Tibial nerve (tissue), 4 donors: Measurements from ENCODE around the gene LANCL2. TPM values are rescaled to one million over a fixed set of nuclear protein-coding genes. Genes with fewer than 3 reads are reported as not detected.

Experiments used
- DNase-seq, 2 donors: peaks; one replicate each; pipeline ENCODE4 v3.0.0-alpha.2; 2019; ENCODE audit warnings: low spot score in 2 of 2
- H3K27ac ChIP-seq, 4 donors: fragments of 200-600 bp; sonication (generic) in 3 of 4; one replicate each; pipeline ENCODE4 v1.5.1; 2017 to 2019; ENCODE audit warnings: mild to moderate bottlenecking in 1 of 4
- H3K27me3 ChIP-seq, 2 donors: fragments of 200-600 bp; sonication (generic) in 1 of 2; one replicate each; pipeline versions ENCODE4 v1.5.1 to v1.6.0; 2017 to 2019
- H3K36me3 ChIP-seq, 3 donors: fragments of 200-600 bp; sonication (generic); one replicate each; pipeline ENCODE4 v1.5.1; 2018 to 2019
- H3K4me1 ChIP-seq, 4 donors: fragments of 200-600 bp; sonication (generic) in 3 of 4; one replicate each; pipeline ENCODE4 v1.5.1; 2017 to 2019
- H3K4me3 ChIP-seq, 4 donors: fragments of 200-600 bp; sonication (generic) in 3 of 4; one replicate each; pipeline ENCODE4 v1.5.1; 2017 to 2019; ENCODE audit warnings: mild to moderate bottlenecking in 1 of 4, moderate library complexity in 1 of 4
- H3K9me3 ChIP-seq, 4 donors: fragments of 200-600 bp; sonication (generic) in 3 of 4; one replicate each; pipeline ENCODE4 v1.5.1; 2017 to 2019
- CTCF ChIP-seq, 5 experiments: fragments of 200-600 bp in 3 of 5; fragments of 450-650 bp in 2 of 5; sonication (generic) in 3 of 5; IDR thresholded peaks; one replicate each; pipeline ENCODE4 v1.5.1; 2016 to 2019; ENCODE audit warnings: antibody characterized with exemption in 5 of 5, mild to moderate bottlenecking in 3 of 5, moderate library complexity in 2 of 5
- EP300 ChIP-seq, 2 donors: sonication (generic); formaldehyde crosslinking; IDR thresholded peaks; one replicate each; pipeline ENCODE4 v1.6.1; 2017; ENCODE audit warnings: antibody characterized with exemption in 2 of 2, mild to moderate bottlenecking in 1 of 2
- POLR2A ChIP-seq, 2 donors: fragments of 450-650 bp; IDR thresholded peaks; one replicate each; pipeline ENCODE4 v1.6.1; 2017; ENCODE audit warnings: antibody characterized with exemption in 2 of 2, mild to moderate bottlenecking in 2 of 2, moderate library complexity in 2 of 2
- WGBS, 2 donors: methylation state at CpG; one replicate each; pipeline ENCODE4 v1.1.5; 2018; 5-methylcytosine and 5-hydroxymethylcytosine counted together
- total RNA-seq, 4 donors: library from RNA; depleted of rRNA; stranded (reverse); fragments of >200 nt; gene quantifications; one replicate each; pipeline ENCODE4 v1.1.0, GENCODE V29; 2016

LANCL2 gene
- 10 to 100 TPM in 2 of 4 donors, 1 to 10 TPM in 2; 6.6 to 17.9 (median 12.6) TPM for total RNA-seq

- TF ChIP-seq CTCF (IDR thresholded peaks at IDR 0.05) (no peak), POLR2A (IDR thresholded peaks at IDR 0.05) (no peak), EP300 (IDR thresholded peaks at IDR 0.05) (no peak)
- Histone ChIP-seq H3K27ac (peak within 1 kb of the TSS; percentile 96 to 100 (median 98)), H3K4me1 (peaks cover 0 to 22% (median 9%) of the 10 kb centered on the region in 4 donors), H3K27me3 (no peaks in the 10 kb centered on the region), H3K36me3 (no peaks in the 10 kb centered on the region), H3K9me3 (no peaks in the 10 kb centered on the region), H3K4me3 (peak within 1 kb of the TSS; percentile 80 to 98 (median 94))
- DNase-seq: peak in 1 of 2 donors; percentile 9
- WGBS, 2 donors: 0% methylated on average over 20 to 28 of the region's 28 CpGs
Observed at GRCh38 chr7:55365205-55365674, at the start of gene LANCL2. Gene LANCL2 (plus strand): TSS chr7:55365337. CDS start chr7:55366026, 689 bp downstream.

- peak in 1 of 2 donors; percentile 32 for TF ChIP-seq EP300 (IDR thresholded peaks at IDR 0.05)
- no peak for TF ChIP-seq POLR2A (IDR thresholded peaks at IDR 0.05)
- Histone ChIP-seq H3K4me3 (no peak overlapping the region), H3K9me3 (peaks cover 0 to 4% (median 0%) of the 10 kb centered on the region in 4 donors), H3K27ac (peak overlapping the region in 1 of 4 donors; percentile 62), H3K36me3 (no peaks in the 10 kb centered on the region), H3K27me3 (no peaks in the 10 kb centered on the region), H3K4me1 (peaks cover 0 to 15% (median 7%) of the 10 kb centered on the region in 4 donors)
- DNase-seq: peak in 1 of 2 donors; percentile 25
- WGBS, 2 donors: 36% methylated on average over 5 of the region's 5 CpGs
Observed at GRCh38 chr7:55325371-55325792, 39.8 kb upstream of the LANCL2 start.

- no peak for DNase-seq
- Histone ChIP-seq H3K27me3 (no peaks in the 10 kb centered on the region), H3K27ac (no peak overlapping the region), H3K9me3 (peaks cover 0 to 2% (median 0%) of the 10 kb centered on the region in 4 donors), H3K4me3 (no peak overlapping the region), H3K4me1 (peaks cover 0 to 15% (median 7%) of the 10 kb centered on the region in 4 donors), H3K36me3 (no peaks in the 10 kb centered on the region)
- 65 to 68% methylated on average over 11 of the region's 11 CpGs for WGBS, 2 donors
- no peak for TF ChIP-seq CTCF (IDR thresholded peaks at IDR 0.05)
- TF ChIP-seq POLR2A (IDR thresholded peaks at IDR 0.05): no peak
- TF ChIP-seq EP300 (IDR thresholded peaks at IDR 0.05): no peak
Observed at GRCh38 chr7:55326081-55326835, 38.9 kb upstream of the LANCL2 start.

- TF ChIP-seq CTCF (IDR thresholded peaks at IDR 0.05): no peak
- no peak for TF ChIP-seq POLR2A (IDR thresholded peaks at IDR 0.05)
- TF ChIP-seq EP300 (IDR thresholded peaks at IDR 0.05): no peak
- DNase-seq: no peak
- no peaks in the 10 kb centered on the region for H3K36me3 ChIP-seq
- no peaks in the 10 kb centered on the region for H3K27me3 ChIP-seq
- no peak overlapping the region for H3K4me3 ChIP-seq
- no peaks in the 10 kb centered on the region for H3K9me3 ChIP-seq
- H3K27ac ChIP-seq: no peak overlapping the region
- peaks cover 0 to 15% (median 7%) of the 10 kb centered on the region in 4 donors for H3K4me1 ChIP-seq
- 69 to 74% methylated on average over 7 of the region's 7 CpGs for WGBS, 2 donors
Observed at GRCh38 chr7:55326945-55327626, 38.1 kb upstream of the LANCL2 start.

GRCh38 chr7:55335151-55335550 lies 30.0 kb upstream of the LANCL2 start:
- H3K27ac ChIP-seq: no peak overlapping the region
- no peaks in the 10 kb centered on the region for H3K36me3 ChIP-seq
- WGBS, 2 donors: 84 to 90% methylated on average over 5 of the region's 5 CpGs
- no peaks in the 10 kb centered on the region for H3K9me3 ChIP-seq
- no peak overlapping the region for H3K4me3 ChIP-seq
- no peak for TF ChIP-seq CTCF (IDR thresholded peaks at IDR 0.05)
- H3K4me1 ChIP-seq: no peaks in the 10 kb centered on the region
- no peak for DNase-seq
- H3K27me3 ChIP-seq: no peaks in the 10 kb centered on the region
